ENCODE results near the gene TNP1.

TNP1 gene

GRCh38 chr2:216819055-216819454, 40.8 kb downstream of the TNP1 start:
- TF ChIP-seq CTCF (IDR thresholded peaks at IDR 0.05; ENCODE audit: low read depth, low read length), result no peak
- no peak for DNase-seq (ENCODE audit: low read depth in 2 of 2)
- no peak overlapping the region for H3K4me3 ChIP-seq (replicated peaks in 1 of 2; ENCODE audit: low read depth in 2 of 2, low read length in 2 of 2)

- H3K4me3 ChIP-seq (replicated peaks in 1 of 2; ENCODE audit: low read depth in 2 of 2, low read length in 2 of 2), result no peak overlapping the region
- no peak for DNase-seq (ENCODE audit: low read depth in 2 of 2)
- TF ChIP-seq CTCF (IDR thresholded peaks at IDR 0.05; ENCODE audit: low read depth, low read length), result no peak
These were observed 49.3 kb downstream of the TNP1 start for GRCh38 chr2:216810399-216811160.
